Retina (tissue), 1 donor: ENCODE measurements around the gene KAT7.
"Not testable (repeated sequence)": the region's sequence is repeated elsewhere in the genome, so short reads cannot be mapped to it uniquely, and the experiment has no call there.

Source experiments
- DNase-seq: peaks from one replicate; pipeline ENCODE4 v3.0.0-alpha.2; 2016

KAT7 gene

GRCh38 chr17:49814781-49815529, 26.5 kb downstream of the KAT7 start:
- DNase-seq: no peak

- no peak for DNase-seq
These were observed 27.3 kb downstream of the KAT7 start for GRCh38 chr17:49815761-49816281.

- no peak for DNase-seq
These were observed 29.5 kb downstream of the KAT7 start for GRCh38 chr17:49817993-49818392.

DNA sequence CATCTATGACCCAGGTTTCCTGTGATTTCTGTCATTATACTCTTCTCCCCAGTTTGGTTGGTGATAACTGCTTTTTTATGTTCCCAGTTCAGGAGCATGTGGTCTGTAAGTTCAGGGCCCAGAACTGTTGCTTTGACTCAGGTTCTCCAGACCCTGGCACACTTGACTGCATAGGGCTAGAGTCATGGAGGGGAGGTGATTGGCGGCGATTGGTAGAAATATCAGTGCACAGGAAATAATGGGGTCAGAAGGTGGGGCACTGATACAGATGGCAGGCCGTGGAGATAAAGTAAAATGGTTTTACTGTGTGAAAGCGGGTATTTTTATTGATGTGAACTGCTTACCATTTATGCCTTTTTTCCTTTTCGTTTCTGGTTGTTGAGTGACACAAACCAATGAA, 30.7 kb downstream of the KAT7 start:
- DNase-seq: no peak

DNA sequence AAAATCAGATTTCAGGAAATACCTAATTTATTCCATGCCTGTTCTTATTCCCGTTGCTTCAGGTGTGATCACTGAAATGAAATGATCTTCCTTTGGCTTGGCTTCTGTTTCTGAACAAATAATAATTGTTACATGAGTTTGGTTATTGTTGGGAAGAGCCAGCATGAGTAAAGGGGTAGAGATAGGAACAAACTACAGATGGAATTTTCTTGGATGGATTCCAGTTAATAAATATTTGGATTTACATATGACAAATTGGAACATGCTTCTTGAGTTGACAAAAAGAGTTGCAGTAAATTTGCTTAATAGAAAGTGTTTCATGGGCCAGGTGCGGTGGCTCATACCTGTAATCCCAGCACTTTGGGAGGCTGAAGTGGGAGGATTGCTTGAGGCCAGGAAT, 31.2 kb downstream of the KAT7 start:
- DNase-seq: no peak

GRCh38 chr17:49820773-49821172, 32.3 kb downstream of the KAT7 start:
- DNase-seq: no peak

DNA sequence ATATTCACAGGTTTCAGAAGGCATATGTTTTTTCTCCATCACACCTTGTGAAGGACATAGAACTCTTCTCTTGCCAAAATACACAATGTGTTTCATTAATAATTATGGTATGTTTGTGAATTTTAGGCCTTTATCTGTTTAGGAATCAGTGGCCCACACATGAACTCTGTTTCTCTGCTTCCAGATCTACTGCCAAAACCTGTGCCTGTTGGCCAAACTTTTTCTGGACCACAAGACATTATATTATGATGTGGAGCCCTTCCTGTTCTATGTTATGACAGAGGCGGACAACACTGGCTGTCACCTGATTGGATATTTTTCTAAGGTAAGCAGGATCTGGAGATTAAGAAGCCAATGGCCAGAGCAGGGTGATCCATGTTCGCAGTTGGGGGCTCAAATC, 33.0 kb downstream of the KAT7 start:
- DNase-seq: no peak

- DNase-seq: no peak
These were observed 33.4 kb downstream of the KAT7 start for GRCh38 chr17:49821916-49822315.

- no peak for DNase-seq
These were observed 34.3 kb downstream of the KAT7 start for GRCh38 chr17:49822829-49823228.

GRCh38 chr17:49823614-49824013, 35.1 kb downstream of the KAT7 start:
- no peak for DNase-seq

- DNase-seq: no peak
These were observed 37.2 kb downstream of the KAT7 start for GRCh38 chr17:49825645-49826044.

DNA sequence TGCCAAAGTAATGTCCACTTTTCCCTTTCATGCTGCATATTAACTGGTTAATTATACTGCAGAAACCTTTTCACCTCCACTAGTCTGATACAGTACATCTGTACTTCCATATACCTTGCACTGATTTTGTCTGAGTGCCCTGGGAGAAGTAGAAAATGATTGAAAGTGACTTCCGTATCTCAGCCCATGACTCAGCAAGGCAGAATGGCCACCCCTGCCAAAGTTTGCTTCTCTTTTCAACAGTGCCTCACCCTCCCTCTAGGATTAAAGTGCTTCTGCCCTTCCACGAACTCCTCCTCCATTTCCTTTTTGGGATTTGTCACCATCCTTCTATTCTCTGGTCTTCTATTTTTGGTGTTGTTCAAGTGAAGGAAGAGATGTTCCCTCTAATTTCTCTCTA, 39.8 kb downstream of the KAT7 start:
- DNase-seq: not testable (repeated sequence)

- DNase-seq: no peak
These were observed 40.5 kb downstream of the KAT7 start for GRCh38 chr17:49829026-49829425.

GRCh38 chr17:49830605-49831004, 42.1 kb downstream of the KAT7 start:
- no peak for DNase-seq

DNA sequence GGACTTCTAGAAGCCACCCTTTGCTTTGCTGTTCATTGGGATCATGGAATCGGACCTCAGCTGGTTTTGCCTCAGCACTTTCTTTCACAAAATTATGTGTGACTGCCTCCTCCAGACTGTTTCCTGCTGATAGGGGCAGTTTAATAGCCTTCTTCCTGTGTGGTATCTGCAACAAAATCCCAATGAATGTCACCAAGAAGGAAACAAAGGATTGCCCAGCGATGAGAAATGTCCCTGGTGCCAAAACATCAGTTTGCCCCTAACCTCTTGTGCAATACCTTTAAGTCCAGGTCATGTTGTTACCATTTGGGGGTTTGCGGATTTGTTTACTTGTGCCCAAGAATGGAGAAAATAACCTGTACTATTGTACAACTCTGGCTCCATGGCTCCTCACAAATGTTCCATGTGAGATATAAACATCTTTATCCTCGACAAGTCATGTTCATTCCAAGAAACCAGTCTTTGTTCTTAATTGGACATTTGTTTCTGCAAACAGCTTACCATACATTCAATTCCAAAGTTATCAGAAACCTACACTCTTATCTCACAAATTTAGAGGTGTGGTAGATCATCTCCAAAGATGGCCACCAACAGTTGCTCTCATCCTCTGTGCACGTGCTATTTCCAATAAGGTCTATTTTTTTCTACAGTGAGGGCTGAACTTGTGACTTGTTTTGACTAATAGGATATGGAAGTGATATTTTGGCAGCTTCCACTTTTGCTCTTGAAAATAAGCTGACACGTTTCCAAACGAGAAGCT, 44.5 kb downstream of the KAT7 start:
- no peak for DNase-seq

- DNase-seq: no peak
These were observed 45.8 kb downstream of the KAT7 start for GRCh38 chr17:49834118-49834743.

DNA sequence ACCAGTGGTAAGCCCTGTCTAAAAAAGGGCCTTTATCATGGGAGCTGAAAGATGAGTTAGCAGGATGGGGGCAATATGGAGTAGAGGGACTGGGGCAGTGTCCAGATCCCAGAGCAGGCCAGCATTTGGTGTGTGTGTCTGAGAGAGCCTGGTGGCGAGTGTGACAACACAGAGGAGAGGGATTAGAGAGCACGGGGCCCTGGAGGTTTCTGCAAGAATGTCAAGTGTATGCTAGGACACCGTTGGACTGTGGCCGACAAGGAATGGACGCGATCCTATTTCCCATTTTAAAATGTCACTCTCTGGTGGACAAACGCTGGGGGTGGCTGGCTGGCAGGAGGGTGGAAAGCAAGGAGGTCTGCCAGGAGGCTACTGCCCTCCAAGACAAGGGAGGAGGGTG, 47.0 kb downstream of the KAT7 start:
- no peak for DNase-seq

- no peak for DNase-seq
These were observed 47.9 kb downstream of the KAT7 start for GRCh38 chr17:49836111-49837030.

- no peak for DNase-seq
These were observed 51.0 kb downstream of the KAT7 start for GRCh38 chr17:49839455-49839854.

DNA sequence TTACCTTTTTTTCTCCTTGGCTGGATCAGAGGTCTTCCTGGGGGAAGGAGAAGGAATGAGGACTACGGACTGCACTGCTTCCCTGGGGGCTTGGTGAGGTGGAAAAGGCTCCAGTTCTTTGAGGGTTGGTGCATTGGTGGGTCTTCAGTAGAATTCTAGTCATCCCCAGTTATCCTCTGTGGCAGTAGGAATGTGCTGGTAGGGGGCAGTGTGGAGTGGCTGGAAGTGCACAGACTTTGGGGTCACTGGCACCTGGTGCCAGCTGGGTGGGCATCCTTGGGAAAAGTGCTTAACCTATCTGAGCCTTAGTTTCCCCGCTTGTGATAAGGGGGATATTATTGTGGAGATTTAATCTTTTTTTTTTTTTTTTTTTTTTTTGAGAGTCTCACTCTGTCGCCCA, 53.1 kb downstream of the KAT7 start:
- DNase-seq: no peak

GRCh38 chr17:49842371-49842770, 53.9 kb downstream of the KAT7 start:
- no peak for DNase-seq

DNA sequence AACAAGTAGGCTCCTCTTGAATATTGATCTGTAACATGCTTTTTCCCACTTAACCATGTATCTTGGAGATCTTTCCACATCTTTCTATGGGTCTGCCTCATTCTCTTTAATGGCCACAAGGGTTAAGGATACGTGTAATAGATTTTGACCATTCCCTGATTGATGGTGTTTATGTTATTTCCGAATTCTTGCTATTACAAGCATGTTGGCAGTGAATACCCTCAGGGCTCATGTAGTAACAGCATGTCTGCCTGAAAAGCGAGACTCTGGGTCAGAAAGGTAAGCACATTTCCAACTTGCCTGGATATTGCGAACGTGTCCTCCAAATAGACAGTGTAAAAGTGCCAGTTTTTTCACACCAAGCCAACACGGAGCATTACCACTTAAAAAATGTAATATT, 54.4 kb downstream of the KAT7 start:
- no peak for DNase-seq
